GM12878 (cell line): ENCODE data around the gene DLG2. TPM values are rescaled to one million over a fixed set of nuclear protein-coding genes. Genes with fewer than 3 reads are reported as not detected.

Experiments used
- ATAC-seq: fragments of 200-7000 bp; cut with Tn5 transposase; 3 replicates; pipeline ENCODE4 v1.9.1; 2020; ENCODE audit warnings: mild to moderate bottlenecking, moderate library complexity
- BruUV-seq: library from RNA; stranded (reverse); fragments of 400-500 nt; replicated peaks from 2 replicates; lab custom pipeline; 2021; lab: Mats Ljungman, UMichigan
- CTCF ChIA-PET: fragments of 300-600 bp; sonication (Branson Sonifier 250); formaldehyde crosslinking; extraction: SDS; loops from one replicate; lab custom pipeline; 2021; ENCODE audit warnings: inconsistent platforms; lab: Yijun Ruan, JAX
- POLR2A ChIA-PET: fragments of 350-600 bp; formaldehyde crosslinking; extraction: SDS; loops from one replicate; lab custom pipeline; 2021; ENCODE audit warnings: inconsistent platforms; lab: Charles Lee
- RAD21 ChIA-PET: fragments of 300-600 bp; sonication (Branson Sonifier 250); formaldehyde crosslinking; loops from one replicate; lab custom pipeline; 2023; ENCODE audit warnings: antibody characterized with exemption; ENCODE audit not compliant: unreplicated experiment; lab: Charles Lee
- SMC1A ChIA-PET: fragments of 300-600 bp; sonication (Branson Sonifier 250); formaldehyde crosslinking; loops from one replicate; lab custom pipeline; 2023; ENCODE audit not compliant: unreplicated experiment, uncharacterized antibody; lab: Charles Lee
- DNase-seq: peaks from one replicate; pipeline ENCODE4 v3.0.0-alpha.2; 2011; ENCODE audit warnings: low read depth, low spot score
- FAIRE-seq: peaks from 3 replicates; lab custom pipeline; 2011; peaks lifted over from hg19 to GRCh38; lab: Jason Lieb, UNC
- H2AFZ ChIP-seq: 2 replicates; pipeline ENCODE4 v1.6.0; 2011; ENCODE audit warnings: low read depth, low read length, control low read depth; ENCODE audit not compliant: control insufficient read depth
- H3K27ac ChIP-seq: 2 replicates; pipeline ENCODE4 v1.5.1; 2011; ENCODE audit warnings: control low read depth; ENCODE audit not compliant: control insufficient read depth, insufficient read depth
- H3K27me3 ChIP-seq, 2 experiments: replicated peaks in 1 of 2; 2 replicates each; pipeline versions ENCODE4 v1.6.0 to v1.6.1; 2011; ENCODE audit warnings: low read length in 1 of 2; ENCODE audit not compliant: control insufficient read depth in 2 of 2, insufficient read depth in 2 of 2
- H3K36me3 ChIP-seq, 2 experiments: 2 replicates each; pipeline ENCODE4 v1.5.1; 2011; ENCODE audit warnings: low read length in 1 of 2; ENCODE audit not compliant: control insufficient read depth in 2 of 2, insufficient read depth in 2 of 2
- H3K4me1 ChIP-seq: 2 replicates; pipeline ENCODE4 v1.6.1; 2011; ENCODE audit warnings: mild to moderate bottlenecking, low read length, moderate library complexity, mixed read lengths; ENCODE audit not compliant: control insufficient read depth, insufficient read depth
- H3K4me2 ChIP-seq: 2 replicates; pipeline ENCODE4 v1.6.0; 2011; ENCODE audit warnings: control low read depth; ENCODE audit not compliant: control insufficient read depth, insufficient read depth
- H3K4me3 ChIP-seq: fragments of 200-600 bp; sonication (generic); 2 replicates; pipeline ENCODE4 v1.5.1; 2016
- H3K79me2 ChIP-seq: 2 replicates; pipeline ENCODE4 v1.6.0; 2011; ENCODE audit warnings: low read length; ENCODE audit not compliant: control insufficient read depth, insufficient read depth
- H3K9ac ChIP-seq: 2 replicates; pipeline ENCODE4 v1.8.0; 2011; ENCODE audit warnings: low read length, control low read depth, mixed read lengths; ENCODE audit not compliant: control insufficient read depth, insufficient read depth
- H3K9me3 ChIP-seq: replicated peaks from 3 replicates; pipeline ENCODE4 v1.5.1; 2011; ENCODE audit warnings: mild to moderate bottlenecking, low read length; ENCODE audit not compliant: control insufficient read depth, insufficient read depth
- H4K20me1 ChIP-seq: 2 replicates; pipeline ENCODE4 v1.6.0; 2011; ENCODE audit not compliant: control insufficient read depth, insufficient read depth
- BHLHE40 ChIP-seq, 2 experiments: fragments of 450-650 bp in 1 of 2; IDR thresholded peaks; 2 replicates each; pipeline ENCODE4 v1.6.1; 2011 to 2017; ENCODE audit warnings: low read depth in 2 of 2, borderline replicate concordance in 1 of 2, improper control_type of control experiment in 1 of 2, low read length in 1 of 2, mild to moderate bottlenecking in 1 of 2
- CEBPB ChIP-seq, 2 experiments: fragments of 150-350 bp in 1 of 2; IDR thresholded peaks; 2 replicates each; pipeline ENCODE4 v1.6.1; 2012 to 2014; ENCODE audit warnings: low read depth in 2 of 2, low read length in 2 of 2, borderline replicate concordance in 1 of 2, inconsistent platforms in 1 of 2
- CHD1 ChIP-seq: IDR thresholded peaks from 2 replicates; pipeline ENCODE4 v1.6.1; 2012; ENCODE audit warnings: low read depth, low read length, improper control_type of control experiment
- SMC3 ChIP-seq: IDR thresholded peaks from 2 replicates; pipeline ENCODE4 v1.6.1; 2011; ENCODE audit warnings: low read length, improper control_type of control experiment, borderline replicate concordance
- ZZZ3 ChIP-seq: IDR thresholded peaks from 2 replicates; pipeline ENCODE4 v1.6.1; 2011; ENCODE audit warnings: low read depth; ENCODE audit not compliant: control insufficient read depth, insufficient read length
- WGBS: methylation state at CpG from one replicate; pipeline ENCODE4 v1.1.6; 2016; ENCODE audit warnings: low lambda C conversion rate; ENCODE audit not compliant: insufficient replicate concordance, insufficient coverage; ENCODE audit errors: missing lambda C conversion rate; 5-methylcytosine and 5-hydroxymethylcytosine counted together
- in situ Hi-C: fragments of 300-500 bp; cut with MboI; formaldehyde crosslinking; loops from 9 replicates; pipeline ENCODE4 v1.14.3; 2018; ENCODE audit warnings: mixed read lengths
- intact Hi-C: fragments of 100-400 bp; cut with micrococcal nuclease; formaldehyde crosslinking; loops from one replicate; pipeline ENCODE4 v1.14.2; 2022; ENCODE audit not compliant: unreplicated experiment
- polyA plus RNA-seq, 11 experiments: library from polyadenylated mRNA; depleted of rRNA in 4 of 11; unstranded in 6 of 11; stranded (reverse) in 5 of 11; fragments of >200 nt; fragmentation: Nextera tagmentation in 4 of 11; fragmentation: Illumina TruSeq in 1 of 11; extraction: Ambion mirVana in 4 of 11; extraction: Trizol in 1 of 11; gene quantifications; 1 replicate in 1 of 11; 2 replicates in 10 of 11; pipeline versions ENCODE4 v1.2.1 to v1.2.3, GENCODE V29; 2011 to 2016; ENCODE audit warnings: inconsistent platforms in 2 of 11, missing spikeins in 2 of 11, low read depth in 1 of 11
- total RNA-seq, 4 experiments: library from RNA; depleted of rRNA in 3 of 4; stranded (reverse); fragments of >200 nt in 3 of 4; fragmentation: Illumina TruSeq in 1 of 4; extraction: Trizol in 1 of 4; gene quantifications; 2 replicates each; pipeline versions ENCODE4 v1.2.1 to v1.2.3, GENCODE V29; 2013 to 2021
- TF ChIP-seq, protein P1 (sequence below): IDR thresholded peaks from 2 replicates; pipeline ENCODE4 v1.6.1; 2012; ENCODE audit warnings: low read depth, low read length, improper control_type of control experiment
- TF ChIP-seq, protein P2 (sequence below): fragments of 450-650 bp; IDR thresholded peaks from 2 replicates; pipeline ENCODE4 v1.6.1; 2014; ENCODE audit warnings: mild to moderate bottlenecking
- TF ChIP-seq, protein P3 (sequence below): IDR thresholded peaks from 2 replicates; pipeline ENCODE4 v1.6.1; 2012; ENCODE audit warnings: improper control_type of control experiment, low read depth, low read length; ENCODE audit not compliant: insufficient replicate concordance

The DLG2 gene
- total and polyA plus RNA-seq, 10 of the 15 experiments (the other 5 are each of a cell fraction or from before 2014, with no cell fraction given): 0.09 to 0.98 (median 0.35) TPM

DNA sequence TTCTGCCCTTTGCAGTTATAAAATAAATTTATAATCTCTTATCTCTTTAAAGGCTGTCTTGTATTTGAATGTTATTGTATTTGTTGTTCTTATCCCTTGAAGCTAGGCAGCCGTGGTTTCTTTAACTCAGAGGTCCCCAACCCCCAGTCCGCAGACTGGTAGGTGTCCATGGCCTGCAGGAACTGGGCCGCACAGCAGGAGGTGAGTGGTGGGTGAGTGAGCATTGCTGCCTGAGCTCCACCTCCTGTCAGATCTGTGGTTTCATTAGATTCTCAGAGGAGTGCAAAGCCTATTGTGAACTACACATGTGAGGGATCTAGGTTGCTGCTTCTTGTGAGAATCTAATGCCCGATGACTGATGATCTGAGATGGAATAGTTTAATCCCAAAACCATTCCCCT lies 1961.0 kb downstream of the DLG2 start:
- BruUV-seq: no TSS peak
- ATAC-seq (no peak), FAIRE-seq (no peak), DNase-seq (no peak)
- Histone ChIP-seq H3K36me3 (no peaks in the 10 kb centered on the region), H3K4me2 (no peak overlapping the region), H3K4me1 (no peaks in the 10 kb centered on the region; the same call in 1 of the 2 replicates), H2AFZ (no peak overlapping the region), H3K4me3 (no peak overlapping the region), H3K27ac (no peak overlapping the region), H3K9me3 (no peaks in the 10 kb centered on the region), H3K79me2 (no peaks in the 10 kb centered on the region), H3K9ac (no peak overlapping the region), H3K27me3 (no peaks in the 10 kb centered on the region; a peak in 1 of 4 replicates), H4K20me1 (no peaks in the 10 kb centered on the region)
- 83% methylated on average over 4 of the region's 4 CpGs for WGBS
- intact Hi-C loops: no loop called here
- ChIA-PET CTCF (no interaction called here), RAD21 (no interaction called here), SMC1A (interaction anchor here (1.2 kb wide), 1 partner anchor 151 kb away, joined by 6 read pairs; no protein-coding TSS in a partner anchor), POLR2A (no interaction called here)
- in situ Hi-C loops: no loop called here
- TF ChIP-seq CEBPB (IDR thresholded peaks at IDR 0.05; ENCODE audit: borderline replicate concordance in 1 of 2, low read depth in 2 of 2, low read length in 2 of 2): no peak
- no peak for TF ChIP-seq BHLHE40 (IDR thresholded peaks at IDR 0.05; ENCODE audit: borderline replicate concordance in 1 of 2, low read depth in 2 of 2, low read length in 1 of 2)
- TF ChIP-seq ZZZ3: no peak
- TF ChIP-seq CHD1: no peak
- TF ChIP-seq, protein P1, sequence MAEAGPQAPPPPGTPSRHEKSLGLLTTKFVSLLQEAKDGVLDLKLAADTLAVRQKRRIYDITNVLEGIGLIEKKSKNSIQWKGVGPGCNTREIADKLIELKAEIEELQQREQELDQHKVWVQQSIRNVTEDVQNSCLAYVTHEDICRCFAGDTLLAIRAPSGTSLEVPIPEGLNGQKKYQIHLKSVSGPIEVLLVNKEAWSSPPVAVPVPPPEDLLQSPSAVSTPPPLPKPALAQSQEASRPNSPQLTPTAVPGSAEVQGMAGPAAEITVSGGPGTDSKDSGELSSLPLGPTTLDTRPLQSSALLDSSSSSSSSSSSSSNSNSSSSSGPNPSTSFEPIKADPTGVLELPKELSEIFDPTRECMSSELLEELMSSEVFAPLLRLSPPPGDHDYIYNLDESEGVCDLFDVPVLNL: no peak
- TF ChIP-seq SMC3: no peak
- TF ChIP-seq, protein P2, sequence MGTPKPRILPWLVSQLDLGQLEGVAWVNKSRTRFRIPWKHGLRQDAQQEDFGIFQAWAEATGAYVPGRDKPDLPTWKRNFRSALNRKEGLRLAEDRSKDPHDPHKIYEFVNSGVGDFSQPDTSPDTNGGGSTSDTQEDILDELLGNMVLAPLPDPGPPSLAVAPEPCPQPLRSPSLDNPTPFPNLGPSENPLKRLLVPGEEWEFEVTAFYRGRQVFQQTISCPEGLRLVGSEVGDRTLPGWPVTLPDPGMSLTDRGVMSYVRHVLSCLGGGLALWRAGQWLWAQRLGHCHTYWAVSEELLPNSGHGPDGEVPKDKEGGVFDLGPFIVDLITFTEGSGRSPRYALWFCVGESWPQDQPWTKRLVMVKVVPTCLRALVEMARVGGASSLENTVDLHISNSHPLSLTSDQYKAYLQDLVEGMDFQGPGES: no peak
- TF ChIP-seq, protein P3, sequence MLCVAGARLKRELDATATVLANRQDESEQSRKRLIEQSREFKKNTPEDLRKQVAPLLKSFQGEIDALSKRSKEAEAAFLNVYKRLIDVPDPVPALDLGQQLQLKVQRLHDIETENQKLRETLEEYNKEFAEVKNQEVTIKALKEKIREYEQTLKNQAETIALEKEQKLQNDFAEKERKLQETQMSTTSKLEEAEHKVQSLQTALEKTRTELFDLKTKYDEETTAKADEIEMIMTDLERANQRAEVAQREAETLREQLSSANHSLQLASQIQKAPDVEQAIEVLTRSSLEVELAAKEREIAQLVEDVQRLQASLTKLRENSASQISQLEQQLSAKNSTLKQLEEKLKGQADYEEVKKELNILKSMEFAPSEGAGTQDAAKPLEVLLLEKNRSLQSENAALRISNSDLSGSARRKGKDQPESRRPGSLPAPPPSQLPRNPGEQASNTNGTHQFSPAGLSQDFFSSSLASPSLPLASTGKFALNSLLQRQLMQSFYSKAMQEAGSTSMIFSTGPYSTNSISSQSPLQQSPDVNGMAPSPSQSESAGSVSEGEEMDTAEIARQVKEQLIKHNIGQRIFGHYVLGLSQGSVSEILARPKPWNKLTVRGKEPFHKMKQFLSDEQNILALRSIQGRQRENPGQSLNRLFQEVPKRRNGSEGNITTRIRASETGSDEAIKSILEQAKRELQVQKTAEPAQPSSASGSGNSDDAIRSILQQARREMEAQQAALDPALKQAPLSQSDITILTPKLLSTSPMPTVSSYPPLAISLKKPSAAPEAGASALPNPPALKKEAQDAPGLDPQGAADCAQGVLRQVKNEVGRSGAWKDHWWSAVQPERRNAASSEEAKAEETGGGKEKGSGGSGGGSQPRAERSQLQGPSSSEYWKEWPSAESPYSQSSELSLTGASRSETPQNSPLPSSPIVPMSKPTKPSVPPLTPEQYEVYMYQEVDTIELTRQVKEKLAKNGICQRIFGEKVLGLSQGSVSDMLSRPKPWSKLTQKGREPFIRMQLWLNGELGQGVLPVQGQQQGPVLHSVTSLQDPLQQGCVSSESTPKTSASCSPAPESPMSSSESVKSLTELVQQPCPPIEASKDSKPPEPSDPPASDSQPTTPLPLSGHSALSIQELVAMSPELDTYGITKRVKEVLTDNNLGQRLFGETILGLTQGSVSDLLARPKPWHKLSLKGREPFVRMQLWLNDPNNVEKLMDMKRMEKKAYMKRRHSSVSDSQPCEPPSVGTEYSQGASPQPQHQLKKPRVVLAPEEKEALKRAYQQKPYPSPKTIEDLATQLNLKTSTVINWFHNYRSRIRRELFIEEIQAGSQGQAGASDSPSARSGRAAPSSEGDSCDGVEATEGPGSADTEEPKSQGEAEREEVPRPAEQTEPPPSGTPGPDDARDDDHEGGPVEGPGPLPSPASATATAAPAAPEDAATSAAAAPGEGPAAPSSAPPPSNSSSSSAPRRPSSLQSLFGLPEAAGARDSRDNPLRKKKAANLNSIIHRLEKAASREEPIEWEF: no peak
